Cardiac fibroblast (primary cell): ENCODE results near the gene TLE2.

Experiments
- DNase-seq, 2 donors: peaks; one replicate each; pipeline versions ENCODE4 v3.0.0 to v3.0.0-alpha.2; 2010; ENCODE audit warnings: low read depth in 2 of 2
- H3K4me3 ChIP-seq, 2 donors: replicated peaks in 1 of 2; 1 replicate in 1 of 2; 2 replicates in 1 of 2; pipeline ENCODE4 v1.5.1; 2011; ENCODE audit warnings: low read depth in 2 of 2, low read length in 2 of 2, mild to moderate bottlenecking in 2 of 2, moderate library complexity in 1 of 2
- CTCF ChIP-seq: IDR thresholded peaks from one replicate; pipeline ENCODE4 v1.5.1; 2011; ENCODE audit warnings: low read depth, mild to moderate bottlenecking, low read length, inconsistent platforms

TLE2 gene

GRCh38 chr19:2977001-2977745 lies 51.9 kb downstream of the TLE2 start, which contains the start of gene TLE6:
Gene TLE6 (plus strand): TSS chr19:2977564. CDS start chr19:2978234, 670 bp downstream.
- peak; percentile 93 to 97 for DNase-seq
- H3K4me3 ChIP-seq = peak within 1 kb of the TSS; percentile 50 to 62
- TF ChIP-seq CTCF = no peak

GRCh38 chr19:2976609-2977000 lies 52.5 kb downstream of the TLE2 start:
- TF ChIP-seq CTCF = no peak
- no peak for DNase-seq

GRCh38 chr19:2974342-2975041 lies 54.6 kb downstream of the TLE2 start:
- peak; percentile 37 to 81 for DNase-seq
- H3K4me3 ChIP-seq = no peak overlapping the region

More at GRCh38 chr19:2976609-2977000, 52.5 kb downstream of the TLE2 start:
- H3K4me3 ChIP-seq = peak overlapping the region; percentile 50 to 62

GRCh38 chr19:2973229-2973628 lies 55.9 kb downstream of the TLE2 start:
- no peak for TF ChIP-seq CTCF
- H3K4me3 ChIP-seq = no peak overlapping the region
- peak; percentile 55 to 77 for DNase-seq

More at GRCh38 chr19:2974342-2975041, 54.6 kb downstream of the TLE2 start:
- no peak for TF ChIP-seq CTCF

- DNase-seq = peak; percentile 60 to 96
- TF ChIP-seq CTCF = no peak
- H3K4me3 ChIP-seq = no peak overlapping the region
Observed at GRCh38 chr19:2970201-2970835, 58.8 kb downstream of the TLE2 start.

- no peak overlapping the region for H3K4me3 ChIP-seq
- peak; percentile 41 to 89 for DNase-seq
- no peak for TF ChIP-seq CTCF
Observed at GRCh38 chr19:2969104-2969504, 60.0 kb downstream of the TLE2 start.
